Osteoblast (primary cell): ENCODE measurements around the gene C19orf47. TPM values are rescaled to one million over a fixed set of nuclear protein-coding genes. Genes with fewer than 3 reads are reported as not detected.

Experiments used
- DNase-seq: peaks from one replicate; pipeline ENCODE4 v3.0.0; 2011; ENCODE audit warnings: low spot score, mixed read lengths; ENCODE audit not compliant: insufficient read length; ENCODE audit errors: missing footprints
- H2AFZ ChIP-seq: 2 replicates; pipeline ENCODE4 v1.6.0; 2011; ENCODE audit warnings: mild to moderate bottlenecking, low read length
- H3K27ac ChIP-seq: 2 replicates; pipeline ENCODE4 v1.5.1; 2011; ENCODE audit warnings: mild to moderate bottlenecking, low read depth, low read length, moderate library complexity
- H3K27me3 ChIP-seq: 2 replicates; pipeline ENCODE4 v1.6.0; 2012; ENCODE audit warnings: mild to moderate bottlenecking, control low read depth, inconsistent platforms, low read length, moderate library complexity; ENCODE audit not compliant: insufficient read depth
- H3K36me3 ChIP-seq: 2 replicates; pipeline ENCODE4 v1.5.1; 2011; ENCODE audit warnings: mild to moderate bottlenecking, low read length, control low read depth, moderate library complexity; ENCODE audit not compliant: insufficient read depth
- H3K4me1 ChIP-seq: 2 replicates; pipeline ENCODE4 v1.5.1; 2011; ENCODE audit warnings: mild to moderate bottlenecking, low read length, control low read depth, moderate library complexity; ENCODE audit not compliant: insufficient read depth
- H3K4me2 ChIP-seq: 2 replicates; pipeline ENCODE4 v1.6.0; 2011; ENCODE audit warnings: mild to moderate bottlenecking, low read length; ENCODE audit not compliant: insufficient read depth
- H3K4me3 ChIP-seq: fragments of 200-600 bp; sonication (generic); 3 replicates; pipeline ENCODE4 v1.5.1; 2012; ENCODE audit warnings: mild to moderate bottlenecking, low read length, inconsistent platforms; ENCODE audit not compliant: insufficient read depth
- H3K79me2 ChIP-seq: 2 replicates; pipeline ENCODE4 v1.6.0; 2012; ENCODE audit warnings: mild to moderate bottlenecking, low read length, control low read depth, inconsistent platforms; ENCODE audit not compliant: insufficient read depth
- H3K9me3 ChIP-seq: 2 replicates; pipeline ENCODE4 v1.5.1; 2011; ENCODE audit warnings: low read depth, low read length, control low read depth
- H4K20me1 ChIP-seq: 2 replicates; pipeline ENCODE4 v1.6.0; 2012; ENCODE audit warnings: mild to moderate bottlenecking, low read length, control low read depth; ENCODE audit not compliant: insufficient read depth
- CTCF ChIP-seq: IDR thresholded peaks from 2 replicates; pipeline ENCODE4 v1.5.1; 2011; ENCODE audit warnings: mild to moderate bottlenecking, low read depth, low read length, moderate library complexity; ENCODE audit errors: extremely low read depth
- total RNA-seq: library from RNA; depleted of rRNA; stranded (reverse); fragments of >200 nt; gene quantifications from 2 replicates; pipeline ENCODE4 v1.2.3, GENCODE V29; 2012

C19orf47 gene
- total RNA-seq, 1 donor, result 3.6 TPM

GRCh38 chr19:40394816-40395210 is 46.6 kb upstream of the C19orf47 start:
- H2AFZ ChIP-seq, result no peak overlapping the region
- no peaks in the 10 kb centered on the region for H3K36me3 ChIP-seq
- H3K4me3 ChIP-seq, result no peak overlapping the region
- H3K4me1 ChIP-seq, result no peaks in the 10 kb centered on the region
- H3K27ac ChIP-seq, result no peak overlapping the region
- H3K79me2 ChIP-seq, result no peaks in the 10 kb centered on the region
- no peak overlapping the region for H3K4me2 ChIP-seq
- H4K20me1 ChIP-seq, result no peaks in the 10 kb centered on the region
- TF ChIP-seq CTCF, result no peak
- no peaks in the 10 kb centered on the region for H3K9me3 ChIP-seq
- no peaks in the 10 kb centered on the region for H3K27me3 ChIP-seq
- peak; percentile 64 for DNase-seq

GRCh38 chr19:40393894-40394815 is 46.0 kb upstream of the C19orf47 start:
- Histone ChIP-seq H3K4me2 (no peak overlapping the region), H3K4me1 (no peaks in the 10 kb centered on the region), H2AFZ (no peak overlapping the region), H3K27me3 (no peaks in the 10 kb centered on the region), H4K20me1 (no peaks in the 10 kb centered on the region), H3K27ac (no peak overlapping the region), H3K4me3 (no peak overlapping the region), H3K36me3 (no peaks in the 10 kb centered on the region), H3K9me3 (no peaks in the 10 kb centered on the region), H3K79me2 (no peaks in the 10 kb centered on the region)
- peak; percentile 62 for DNase-seq
- no peak for TF ChIP-seq CTCF

GRCh38 chr19:40392894-40393517 is 44.8 kb upstream of the C19orf47 start:
- peak; percentile 34 for TF ChIP-seq CTCF
- H3K79me2 ChIP-seq, result no peaks in the 10 kb centered on the region
- H3K27ac ChIP-seq, result no peak overlapping the region
- H3K4me3 ChIP-seq, result no peak overlapping the region
- peak; percentile 88 for DNase-seq
- no peaks in the 10 kb centered on the region for H3K27me3 ChIP-seq
- H3K36me3 ChIP-seq, result no peaks in the 10 kb centered on the region
- no peak overlapping the region for H3K4me2 ChIP-seq
- H2AFZ ChIP-seq, result no peak overlapping the region
- no peaks in the 10 kb centered on the region for H3K4me1 ChIP-seq
- H3K9me3 ChIP-seq, result no peaks in the 10 kb centered on the region
- no peaks in the 10 kb centered on the region for H4K20me1 ChIP-seq

GRCh38 chr19:40392123-40392522 is 43.9 kb upstream of the C19orf47 start:
- Histone ChIP-seq H3K79me2 (no peaks in the 10 kb centered on the region), H3K4me3 (no peak overlapping the region), H3K9me3 (no peaks in the 10 kb centered on the region), H3K27me3 (no peaks in the 10 kb centered on the region), H3K4me1 (no peaks in the 10 kb centered on the region), H4K20me1 (no peaks in the 10 kb centered on the region), H3K36me3 (no peaks in the 10 kb centered on the region), H2AFZ (no peak overlapping the region), H3K27ac (no peak overlapping the region), H3K4me2 (no peak overlapping the region)
- TF ChIP-seq CTCF, result no peak
- DNase-seq, result peak; percentile 59
